Measurements from ENCODE around the gene MT1HL1.

MT1HL1 gene

DNA sequence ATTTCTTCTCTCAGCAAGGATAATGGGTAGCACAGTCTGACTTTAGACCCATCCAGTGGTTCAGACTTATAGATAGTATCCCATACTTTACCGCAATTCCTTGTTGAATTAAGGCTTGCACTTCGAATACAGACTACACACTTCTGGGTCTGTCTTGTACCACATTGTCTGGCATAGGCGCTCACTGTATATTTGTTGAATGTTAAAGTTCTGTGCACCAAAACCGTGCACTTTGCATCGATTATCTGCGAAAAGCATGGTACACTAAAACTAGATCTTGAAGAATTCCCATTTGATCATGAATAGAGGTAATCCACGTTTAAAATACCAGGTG is 37.2 kb upstream of the MT1HL1 start:
- Histone ChIP-seq H3K27me3 (ENCODE audit: control insufficient read depth in 2 of 2, insufficient read depth in 2 of 2, low read length in 2 of 2) (peaks cover 8 to 31% of the 10 kb centered on the region in 2 donors), H3K9ac (ENCODE audit: low read depth in 1 of 2, low read length in 2 of 2) (no peak overlapping the region), H3K4me1 (ENCODE audit: control insufficient read depth in 2 of 2, insufficient read depth in 2 of 2, low read length in 2 of 2) (no peaks in the 10 kb centered on the region), H3K9me3 (ENCODE audit: control insufficient read depth in 2 of 2, low read length in 2 of 2) (peaks cover 0 to 3% of the 10 kb centered on the region in 2 donors), H3K36me3 (ENCODE audit: control insufficient read depth in 2 of 2, insufficient read depth in 2 of 2, low read length in 2 of 2) (no peaks in the 10 kb centered on the region), H3K4me3 (ENCODE audit: low read length in 2 of 2) (peak overlapping the region in 1 of 2 donors; percentile 26), H3K27ac (ENCODE audit: low read depth in 2 of 2, low read length in 2 of 2) (no peak overlapping the region)

DNA sequence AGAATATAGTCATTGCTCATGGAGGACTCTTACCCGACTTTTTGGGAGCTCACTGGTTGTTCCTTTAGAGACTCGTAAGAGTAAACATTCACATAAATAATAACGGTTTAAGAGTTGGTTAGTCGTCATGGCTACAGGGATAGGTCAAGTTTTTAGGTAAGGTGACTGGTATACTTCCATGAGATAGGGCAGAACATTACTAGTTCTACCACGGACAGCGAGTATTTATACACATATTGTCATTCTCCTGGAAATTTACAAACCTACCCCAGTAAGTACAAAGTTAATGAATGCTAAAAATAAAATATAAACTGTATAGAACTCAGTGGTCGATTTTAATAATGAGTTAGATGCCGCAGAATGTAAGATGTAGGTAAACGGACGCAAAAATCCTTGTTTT is 36.6 kb upstream of the MT1HL1 start:
- Histone ChIP-seq H3K36me3 (ENCODE audit: control insufficient read depth in 2 of 2, insufficient read depth in 2 of 2, low read length in 2 of 2) (no peaks in the 10 kb centered on the region), H3K4me1 (ENCODE audit: control insufficient read depth in 2 of 2, insufficient read depth in 2 of 2, low read length in 2 of 2) (no peaks in the 10 kb centered on the region), H3K9me3 (ENCODE audit: control insufficient read depth in 2 of 2, low read length in 2 of 2) (peaks cover 0 to 3% of the 10 kb centered on the region in 2 donors), H3K27ac (ENCODE audit: low read depth in 2 of 2, low read length in 2 of 2) (no peak overlapping the region), H3K4me3 (ENCODE audit: low read length in 2 of 2) (no peak overlapping the region), H3K9ac (ENCODE audit: low read depth in 1 of 2, low read length in 2 of 2) (no peak overlapping the region), H3K27me3 (ENCODE audit: control insufficient read depth in 2 of 2, insufficient read depth in 2 of 2, low read length in 2 of 2) (peaks cover 8 to 28% of the 10 kb centered on the region in 2 donors)

DNA sequence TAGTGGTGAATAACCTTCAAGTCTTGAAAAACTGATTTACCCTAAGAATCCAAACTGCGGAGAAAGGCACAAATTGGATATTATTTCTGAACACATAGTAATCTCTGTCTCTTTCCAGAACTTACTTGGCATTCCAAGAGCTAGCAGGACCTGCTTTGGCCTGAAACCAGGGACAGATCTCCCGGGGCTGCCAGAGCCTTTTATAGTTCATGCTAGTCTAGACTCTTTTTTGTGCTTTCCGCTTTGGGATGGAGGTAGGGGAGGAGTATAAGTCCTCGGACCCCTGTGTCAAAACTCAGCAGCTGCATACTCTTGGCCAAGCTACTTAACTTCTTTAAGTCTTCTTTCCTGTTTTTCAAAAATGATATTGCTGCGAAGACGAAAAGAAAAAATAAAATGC is 34.0 kb upstream of the MT1HL1 start:
- Histone ChIP-seq H3K9ac (ENCODE audit: low read depth in 1 of 2, low read length in 2 of 2) (no peak overlapping the region), H3K4me1 (ENCODE audit: control insufficient read depth in 2 of 2, insufficient read depth in 2 of 2, low read length in 2 of 2) (no peaks in the 10 kb centered on the region), H3K27me3 (ENCODE audit: control insufficient read depth in 2 of 2, insufficient read depth in 2 of 2, low read length in 2 of 2) (peaks cover 3 to 21% of the 10 kb centered on the region in 2 donors), H3K27ac (ENCODE audit: low read depth in 2 of 2, low read length in 2 of 2) (no peak overlapping the region), H3K36me3 (ENCODE audit: control insufficient read depth in 2 of 2, insufficient read depth in 2 of 2, low read length in 2 of 2) (no peaks in the 10 kb centered on the region), H3K4me3 (ENCODE audit: low read length in 2 of 2) (no peak overlapping the region), H3K9me3 (ENCODE audit: control insufficient read depth in 2 of 2, low read length in 2 of 2) (peaks cover 0 to 3% of the 10 kb centered on the region in 2 donors)

DNA sequence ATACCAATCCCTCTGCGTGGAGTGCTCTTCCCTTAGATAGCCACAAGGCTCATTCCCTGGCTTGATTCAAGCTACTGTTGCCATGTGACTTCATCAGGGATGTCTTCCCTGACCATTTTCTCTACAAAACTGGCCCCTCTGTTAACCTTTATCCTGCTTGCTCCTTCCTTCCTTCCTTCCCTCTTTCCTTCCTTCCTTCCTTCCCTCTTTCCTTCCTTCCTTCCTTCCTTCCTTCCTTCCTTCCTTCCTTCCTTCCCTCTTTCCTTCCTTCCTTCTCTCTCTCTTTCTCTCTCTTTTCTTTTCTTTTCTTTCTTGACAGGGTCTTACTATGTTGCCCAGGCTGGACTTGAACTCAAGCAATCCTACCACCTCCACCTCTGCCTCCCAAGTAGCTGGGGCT is 31.5 kb upstream of the MT1HL1 start:
- H3K9me3 ChIP-seq (ENCODE audit: control insufficient read depth in 2 of 2, low read length in 2 of 2): no peaks in the 10 kb centered on the region
- H3K4me1 ChIP-seq (ENCODE audit: control insufficient read depth in 2 of 2, insufficient read depth in 2 of 2, low read length in 2 of 2): no peaks in the 10 kb centered on the region
- H3K4me3 ChIP-seq (ENCODE audit: low read length in 2 of 2): no peak overlapping the region
- no peak overlapping the region for H3K9ac ChIP-seq (ENCODE audit: low read depth in 1 of 2, low read length in 2 of 2)
- no peaks in the 10 kb centered on the region for H3K36me3 ChIP-seq (ENCODE audit: control insufficient read depth in 2 of 2, insufficient read depth in 2 of 2, low read length in 2 of 2)
- no peak overlapping the region for H3K27ac ChIP-seq (ENCODE audit: low read depth in 2 of 2, low read length in 2 of 2)
- H3K27me3 ChIP-seq (ENCODE audit: control insufficient read depth in 2 of 2, insufficient read depth in 2 of 2, low read length in 2 of 2): peaks cover 0 to 5% of the 10 kb centered on the region in 2 donors

DNA sequence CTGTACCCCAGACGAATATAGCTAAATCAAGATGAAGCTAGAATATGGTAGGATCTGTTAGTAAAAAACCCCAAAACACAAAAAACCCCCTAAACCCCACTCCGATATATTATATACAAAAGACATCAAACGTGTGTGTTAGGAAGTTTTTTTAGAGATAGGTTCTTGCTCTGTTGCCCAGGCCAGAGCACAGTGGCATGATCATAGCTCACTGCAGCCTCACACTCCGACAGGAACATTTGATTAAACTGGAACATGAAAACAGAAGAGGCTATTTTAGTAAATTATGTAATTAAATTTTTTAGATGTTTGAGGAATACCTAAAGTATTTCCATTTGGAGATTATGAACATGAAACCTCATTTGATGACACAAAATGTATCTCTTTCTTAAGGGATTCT is 29.6 kb upstream of the MT1HL1 start:
- no peak overlapping the region for H3K4me3 ChIP-seq (ENCODE audit: low read length in 2 of 2)
- no peaks in the 10 kb centered on the region for H3K4me1 ChIP-seq (ENCODE audit: control insufficient read depth in 2 of 2, insufficient read depth in 2 of 2, low read length in 2 of 2)
- H3K27me3 ChIP-seq (ENCODE audit: control insufficient read depth in 2 of 2, insufficient read depth in 2 of 2, low read length in 2 of 2): no peaks in the 10 kb centered on the region
- H3K9me3 ChIP-seq (ENCODE audit: control insufficient read depth in 2 of 2, low read length in 2 of 2): no peaks in the 10 kb centered on the region
- no peaks in the 10 kb centered on the region for H3K36me3 ChIP-seq (ENCODE audit: control insufficient read depth in 2 of 2, insufficient read depth in 2 of 2, low read length in 2 of 2)
- no peak overlapping the region for H3K27ac ChIP-seq (ENCODE audit: low read depth in 2 of 2, low read length in 2 of 2)
- H3K9ac ChIP-seq (ENCODE audit: low read depth in 1 of 2, low read length in 2 of 2): no peak overlapping the region

DNA sequence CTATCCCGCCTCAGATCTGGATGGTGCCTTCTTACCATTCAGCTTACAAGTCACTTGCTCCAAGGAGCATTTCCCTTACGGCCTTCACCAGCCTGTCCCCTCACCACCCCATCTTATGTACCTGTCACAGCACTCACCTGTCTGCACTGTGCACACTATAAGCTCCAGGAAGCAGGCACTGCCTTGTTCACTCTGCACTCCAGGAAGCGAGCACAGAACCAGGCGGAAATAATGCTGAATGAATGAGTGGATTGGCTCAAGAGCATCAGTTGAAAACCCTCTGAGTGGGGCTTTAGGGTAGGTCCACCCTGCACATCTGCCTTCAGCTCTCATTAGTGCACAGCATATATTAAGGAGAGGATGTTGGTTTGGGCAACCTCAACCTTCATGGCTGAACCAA is 28.8 kb upstream of the MT1HL1 start:
- no peak overlapping the region for H3K27ac ChIP-seq (ENCODE audit: low read depth in 2 of 2, low read length in 2 of 2)

DNA sequence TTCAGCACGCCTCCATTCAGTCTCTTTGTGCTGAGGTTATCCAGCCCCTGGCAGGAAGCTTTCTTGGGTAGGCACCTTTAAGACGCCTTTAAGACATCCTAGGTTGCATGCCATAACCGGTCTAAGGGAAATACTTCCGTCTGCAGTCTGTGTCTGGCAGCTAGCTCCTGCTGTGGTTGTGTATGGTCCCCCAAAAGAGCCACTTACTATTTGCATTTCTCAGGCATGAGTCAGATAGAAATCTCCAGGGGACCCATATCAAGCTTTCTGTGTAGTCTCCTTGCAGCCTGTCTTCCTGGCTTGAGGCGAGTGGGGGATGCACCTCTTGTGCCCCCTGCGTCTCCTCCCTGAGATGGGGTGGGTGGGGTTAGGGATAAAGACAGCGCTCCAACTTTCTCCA is 27.8 kb upstream of the MT1HL1 start:
- H3K27me3 ChIP-seq (ENCODE audit: control insufficient read depth in 2 of 2, insufficient read depth in 2 of 2, low read length in 2 of 2): no peaks in the 10 kb centered on the region
- H3K9me3 ChIP-seq (ENCODE audit: control insufficient read depth in 2 of 2, low read length in 2 of 2): no peaks in the 10 kb centered on the region
- H3K9ac ChIP-seq (ENCODE audit: low read depth in 1 of 2, low read length in 2 of 2): no peak overlapping the region
- H3K36me3 ChIP-seq (ENCODE audit: control insufficient read depth in 2 of 2, insufficient read depth in 2 of 2, low read length in 2 of 2): no peaks in the 10 kb centered on the region
- no peak overlapping the region for H3K4me3 ChIP-seq (ENCODE audit: low read length in 2 of 2)
- H3K27ac ChIP-seq (ENCODE audit: low read depth in 2 of 2, low read length in 2 of 2): no peak overlapping the region
- H3K4me1 ChIP-seq (ENCODE audit: control insufficient read depth in 2 of 2, insufficient read depth in 2 of 2, low read length in 2 of 2): no peaks in the 10 kb centered on the region

More for the DNA sequence above, 28.8 kb upstream of the MT1HL1 start:
- no peaks in the 10 kb centered on the region for H3K4me1 ChIP-seq (ENCODE audit: control insufficient read depth in 2 of 2, insufficient read depth in 2 of 2, low read length in 2 of 2)
- H3K4me3 ChIP-seq (ENCODE audit: low read length in 2 of 2): no peak overlapping the region
- H3K36me3 ChIP-seq (ENCODE audit: control insufficient read depth in 2 of 2, insufficient read depth in 2 of 2, low read length in 2 of 2): no peaks in the 10 kb centered on the region
- H3K9me3 ChIP-seq (ENCODE audit: control insufficient read depth in 2 of 2, low read length in 2 of 2): no peaks in the 10 kb centered on the region
- H3K9ac ChIP-seq (ENCODE audit: low read depth in 1 of 2, low read length in 2 of 2): no peak overlapping the region
- H3K27me3 ChIP-seq (ENCODE audit: control insufficient read depth in 2 of 2, insufficient read depth in 2 of 2, low read length in 2 of 2): no peaks in the 10 kb centered on the region

DNA sequence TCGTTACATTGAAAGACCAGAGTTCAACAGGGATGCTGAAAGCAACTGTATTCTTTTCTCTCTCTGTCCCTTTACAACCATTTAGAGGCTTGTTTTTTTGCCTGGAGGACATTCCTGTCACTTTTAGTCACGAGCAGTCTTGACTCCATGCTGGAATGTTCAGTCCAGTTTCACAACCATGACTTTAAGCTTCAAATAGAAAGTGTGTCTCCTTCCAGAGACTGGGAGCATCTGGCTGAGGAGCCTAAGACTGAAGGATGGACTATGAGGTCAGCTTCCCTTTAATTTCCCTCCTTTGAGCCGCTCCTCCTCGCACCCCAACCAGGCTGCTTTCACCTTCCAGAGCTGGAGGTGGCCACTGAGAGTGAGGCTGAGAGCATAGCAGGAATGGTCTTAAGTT is 27.2 kb upstream of the MT1HL1 start:
- Histone ChIP-seq H3K4me3 (ENCODE audit: low read length in 2 of 2) (no peak overlapping the region), H3K27me3 (ENCODE audit: control insufficient read depth in 2 of 2, insufficient read depth in 2 of 2, low read length in 2 of 2) (no peaks in the 10 kb centered on the region), H3K9me3 (ENCODE audit: control insufficient read depth in 2 of 2, low read length in 2 of 2) (no peaks in the 10 kb centered on the region), H3K9ac (ENCODE audit: low read depth in 1 of 2, low read length in 2 of 2) (no peak overlapping the region), H3K4me1 (ENCODE audit: control insufficient read depth in 2 of 2, insufficient read depth in 2 of 2, low read length in 2 of 2) (no peaks in the 10 kb centered on the region), H3K27ac (ENCODE audit: low read depth in 2 of 2, low read length in 2 of 2) (no peak overlapping the region), H3K36me3 (ENCODE audit: control insufficient read depth in 2 of 2, insufficient read depth in 2 of 2, low read length in 2 of 2) (no peaks in the 10 kb centered on the region)

DNA sequence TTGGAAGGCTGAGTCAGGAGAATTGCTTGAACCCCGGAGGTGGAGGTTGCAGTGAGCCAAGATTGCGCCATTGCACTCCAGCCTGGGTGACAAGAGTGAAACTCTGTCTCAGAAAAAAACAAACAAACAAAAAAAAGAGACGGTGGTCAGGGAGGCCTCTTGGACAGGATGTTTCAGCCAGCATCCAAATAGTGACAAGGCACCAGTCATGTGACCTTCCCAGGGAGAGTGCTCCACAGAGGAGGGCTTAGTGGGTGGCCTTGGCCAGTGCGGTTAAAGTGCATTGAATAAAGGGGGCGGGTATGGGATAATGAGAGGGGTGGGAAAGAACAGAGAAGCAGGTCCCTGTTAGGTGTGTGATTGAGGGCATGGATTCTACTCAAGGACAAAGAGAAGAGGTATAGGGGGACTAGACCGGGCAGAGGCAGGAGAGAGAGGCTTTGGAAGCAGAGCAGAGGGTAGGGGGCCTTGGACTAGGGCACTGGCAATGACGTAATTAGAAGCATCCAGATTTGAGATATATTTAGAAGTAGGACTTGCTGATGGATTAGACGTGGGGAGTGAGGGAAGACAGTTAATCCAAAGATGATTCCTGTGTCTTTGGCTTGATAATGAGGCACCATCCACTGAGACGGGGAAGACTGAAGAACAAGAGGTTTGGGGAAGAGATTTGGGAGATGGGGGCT is 25.8 kb upstream of the MT1HL1 start:
- Histone ChIP-seq H3K4me1 (ENCODE audit: control insufficient read depth in 2 of 2, insufficient read depth in 2 of 2, low read length in 2 of 2) (no peaks in the 10 kb centered on the region), H3K36me3 (ENCODE audit: control insufficient read depth in 2 of 2, insufficient read depth in 2 of 2, low read length in 2 of 2) (no peaks in the 10 kb centered on the region), H3K27me3 (ENCODE audit: control insufficient read depth in 2 of 2, insufficient read depth in 2 of 2, low read length in 2 of 2) (no peaks in the 10 kb centered on the region), H3K27ac (ENCODE audit: low read depth in 2 of 2, low read length in 2 of 2) (no peak overlapping the region), H3K9ac (ENCODE audit: low read depth in 1 of 2, low read length in 2 of 2) (no peak overlapping the region), H3K4me3 (ENCODE audit: low read length in 2 of 2) (no peak overlapping the region), H3K9me3 (ENCODE audit: control insufficient read depth in 2 of 2, low read length in 2 of 2) (no peaks in the 10 kb centered on the region)

DNA sequence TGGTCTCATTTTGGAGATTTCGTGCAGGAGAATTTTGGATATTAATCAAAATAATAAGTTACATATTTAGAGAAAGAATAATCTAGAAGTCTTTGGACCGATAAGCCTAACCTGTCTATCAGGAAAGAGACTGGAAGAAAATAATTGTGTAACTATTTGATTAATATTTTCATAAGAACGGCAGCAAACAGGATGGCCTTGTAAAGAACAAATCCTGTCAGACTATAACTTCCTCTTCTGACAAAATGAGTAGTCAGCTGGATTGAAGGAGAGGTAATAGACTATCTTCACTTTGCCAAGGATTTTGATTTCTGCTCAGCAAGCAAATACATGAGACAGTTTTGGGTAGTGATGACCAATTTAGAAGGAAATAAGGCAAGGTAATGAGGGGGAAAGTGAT is 25.0 kb upstream of the MT1HL1 start:
- no peak overlapping the region for H3K9ac ChIP-seq (ENCODE audit: low read depth in 1 of 2, low read length in 2 of 2)
- no peaks in the 10 kb centered on the region for H3K27me3 ChIP-seq (ENCODE audit: control insufficient read depth in 2 of 2, insufficient read depth in 2 of 2, low read length in 2 of 2)
- no peaks in the 10 kb centered on the region for H3K9me3 ChIP-seq (ENCODE audit: control insufficient read depth in 2 of 2, low read length in 2 of 2)
- H3K4me3 ChIP-seq (ENCODE audit: low read length in 2 of 2): no peak overlapping the region
- no peaks in the 10 kb centered on the region for H3K4me1 ChIP-seq (ENCODE audit: control insufficient read depth in 2 of 2, insufficient read depth in 2 of 2, low read length in 2 of 2)
- no peaks in the 10 kb centered on the region for H3K36me3 ChIP-seq (ENCODE audit: control insufficient read depth in 2 of 2, insufficient read depth in 2 of 2, low read length in 2 of 2)
- no peak overlapping the region for H3K27ac ChIP-seq (ENCODE audit: low read depth in 2 of 2, low read length in 2 of 2)

All from mucosa of rectum (tissue), 2 donors.